Measurements from ENCODE around the gene SCN2B. TPM values are rescaled to one million over a fixed set of nuclear protein-coding genes. Genes with fewer than 3 reads are reported as not detected.

SCN2B gene
- total and polyA plus RNA-seq, 10 of the 15 experiments (the other 5 are each of a cell fraction or from before 2014, with no cell fraction given) = 0.01 TPM; not detected in 9

DNA sequence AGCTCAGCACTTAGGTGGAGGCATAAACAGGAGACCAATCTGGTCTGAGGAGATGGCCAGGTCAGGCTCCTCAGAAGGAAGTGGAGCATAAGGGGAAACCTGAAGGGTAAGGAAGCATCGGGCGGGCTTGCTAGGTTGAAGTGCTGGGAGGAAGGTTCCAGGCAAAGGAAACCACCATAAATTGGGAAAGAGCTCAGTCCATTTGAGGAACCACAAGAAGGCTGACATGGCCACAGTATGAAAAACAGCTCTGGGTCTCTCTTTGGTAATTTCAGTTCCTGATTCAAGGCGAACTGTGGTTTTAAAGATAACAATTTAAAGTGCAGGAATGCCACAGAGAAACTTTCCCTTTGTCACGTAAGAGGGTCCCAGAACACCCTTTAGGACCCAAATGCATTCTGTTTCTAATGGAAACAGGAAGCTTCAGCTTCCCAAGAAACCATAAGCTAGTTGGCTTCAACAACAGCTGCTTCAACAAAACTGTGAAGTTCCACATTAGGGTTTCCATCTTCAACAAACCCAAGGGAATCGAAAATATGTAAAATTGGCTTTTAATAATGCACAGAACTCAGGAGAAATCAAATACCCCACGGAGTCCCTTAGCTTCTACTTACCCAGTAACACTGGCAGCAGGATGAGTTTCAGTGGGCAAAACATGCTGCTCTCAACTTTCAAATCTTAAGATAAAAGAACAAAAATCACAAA lies 37.9 kb upstream of the SCN2B start (continued):
- no peak for TF ChIP-seq ZNF274 (IDR thresholded peaks at IDR 0.05; ENCODE audit: insufficient read depth, insufficient read length)
- TF ChIP-seq NR2C2 (IDR thresholded peaks at IDR 0.05; ENCODE audit: borderline replicate concordance, control insufficient read depth, insufficient read length, low read depth) = no peak
- TF ChIP-seq, protein P1, sequence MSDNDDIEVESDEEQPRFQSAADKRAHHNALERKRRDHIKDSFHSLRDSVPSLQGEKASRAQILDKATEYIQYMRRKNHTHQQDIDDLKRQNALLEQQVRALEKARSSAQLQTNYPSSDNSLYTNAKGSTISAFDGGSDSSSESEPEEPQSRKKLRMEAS (IDR thresholded peaks at IDR 0.05; ENCODE audit: low read depth, low read length) = no peak
- peak; percentile 57; the same call in 1 of the 2 replicates for TF ChIP-seq CREM (IDR thresholded peaks at IDR 0.05; ENCODE audit: low read depth)
- TF ChIP-seq JUND (IDR thresholded peaks at IDR 0.05; ENCODE audit: low read depth, low read length) = no peak
- TF ChIP-seq MTA2 (IDR thresholded peaks at IDR 0.05; ENCODE audit: low read depth) = peak; percentile 96
- TF ChIP-seq SIX5 (IDR thresholded peaks at IDR 0.05; ENCODE audit: low read depth, low read length, severe bottlenecking) = no peak
- no peak for TF ChIP-seq NFYA (IDR thresholded peaks at IDR 0.05; ENCODE audit: borderline replicate concordance, low read depth, low read length)
- TF ChIP-seq, protein P2, sequence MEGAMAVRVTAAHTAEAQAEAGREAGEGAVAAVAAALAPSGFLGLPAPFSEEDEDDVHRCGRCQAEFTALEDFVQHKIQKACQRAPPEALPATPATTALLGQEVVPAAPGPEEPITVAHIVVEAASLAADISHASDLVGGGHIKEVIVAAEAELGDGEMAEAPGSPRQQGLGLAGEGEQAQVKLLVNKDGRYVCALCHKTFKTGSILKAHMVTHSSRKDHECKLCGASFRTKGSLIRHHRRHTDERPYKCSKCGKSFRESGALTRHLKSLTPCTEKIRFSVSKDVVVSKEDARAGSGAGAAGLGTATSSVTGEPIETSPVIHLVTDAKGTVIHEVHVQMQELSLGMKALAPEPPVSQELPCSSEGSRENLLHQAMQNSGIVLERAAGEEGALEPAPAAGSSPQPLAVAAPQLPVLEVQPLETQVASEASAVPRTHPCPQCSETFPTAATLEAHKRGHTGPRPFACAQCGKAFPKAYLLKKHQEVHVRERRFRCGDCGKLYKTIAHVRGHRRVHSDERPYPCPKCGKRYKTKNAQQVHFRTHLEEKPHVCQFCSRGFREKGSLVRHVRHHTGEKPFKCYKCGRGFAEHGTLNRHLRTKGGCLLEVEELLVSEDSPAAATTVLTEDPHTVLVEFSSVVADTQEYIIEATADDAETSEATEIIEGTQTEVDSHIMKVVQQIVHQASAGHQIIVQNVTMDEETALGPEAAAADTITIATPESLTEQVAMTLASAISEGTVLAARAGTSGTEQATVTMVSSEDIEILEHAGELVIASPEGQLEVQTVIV (IDR thresholded peaks at IDR 0.05; ENCODE audit: borderline replicate concordance, partially characterized antibody) = no peak
- no peak for TF ChIP-seq SMAD1 (IDR thresholded peaks at IDR 0.05; ENCODE audit: low read depth, partially characterized antibody)
- peak; percentile 38; the same call in 1 of the 3 replicates for TF ChIP-seq POU2F2 (IDR thresholded peaks at IDR 0.05; ENCODE audit: borderline replicate concordance, low read depth, low read length)
- no peak for TF ChIP-seq CEBPB (IDR thresholded peaks at IDR 0.05; ENCODE audit: borderline replicate concordance in 1 of 2, low read depth in 2 of 2, low read length in 2 of 2)
- no peak for TF ChIP-seq STAT1 (conservative IDR thresholded peaks at IDR 0.05)
- TF ChIP-seq, protein P3, sequence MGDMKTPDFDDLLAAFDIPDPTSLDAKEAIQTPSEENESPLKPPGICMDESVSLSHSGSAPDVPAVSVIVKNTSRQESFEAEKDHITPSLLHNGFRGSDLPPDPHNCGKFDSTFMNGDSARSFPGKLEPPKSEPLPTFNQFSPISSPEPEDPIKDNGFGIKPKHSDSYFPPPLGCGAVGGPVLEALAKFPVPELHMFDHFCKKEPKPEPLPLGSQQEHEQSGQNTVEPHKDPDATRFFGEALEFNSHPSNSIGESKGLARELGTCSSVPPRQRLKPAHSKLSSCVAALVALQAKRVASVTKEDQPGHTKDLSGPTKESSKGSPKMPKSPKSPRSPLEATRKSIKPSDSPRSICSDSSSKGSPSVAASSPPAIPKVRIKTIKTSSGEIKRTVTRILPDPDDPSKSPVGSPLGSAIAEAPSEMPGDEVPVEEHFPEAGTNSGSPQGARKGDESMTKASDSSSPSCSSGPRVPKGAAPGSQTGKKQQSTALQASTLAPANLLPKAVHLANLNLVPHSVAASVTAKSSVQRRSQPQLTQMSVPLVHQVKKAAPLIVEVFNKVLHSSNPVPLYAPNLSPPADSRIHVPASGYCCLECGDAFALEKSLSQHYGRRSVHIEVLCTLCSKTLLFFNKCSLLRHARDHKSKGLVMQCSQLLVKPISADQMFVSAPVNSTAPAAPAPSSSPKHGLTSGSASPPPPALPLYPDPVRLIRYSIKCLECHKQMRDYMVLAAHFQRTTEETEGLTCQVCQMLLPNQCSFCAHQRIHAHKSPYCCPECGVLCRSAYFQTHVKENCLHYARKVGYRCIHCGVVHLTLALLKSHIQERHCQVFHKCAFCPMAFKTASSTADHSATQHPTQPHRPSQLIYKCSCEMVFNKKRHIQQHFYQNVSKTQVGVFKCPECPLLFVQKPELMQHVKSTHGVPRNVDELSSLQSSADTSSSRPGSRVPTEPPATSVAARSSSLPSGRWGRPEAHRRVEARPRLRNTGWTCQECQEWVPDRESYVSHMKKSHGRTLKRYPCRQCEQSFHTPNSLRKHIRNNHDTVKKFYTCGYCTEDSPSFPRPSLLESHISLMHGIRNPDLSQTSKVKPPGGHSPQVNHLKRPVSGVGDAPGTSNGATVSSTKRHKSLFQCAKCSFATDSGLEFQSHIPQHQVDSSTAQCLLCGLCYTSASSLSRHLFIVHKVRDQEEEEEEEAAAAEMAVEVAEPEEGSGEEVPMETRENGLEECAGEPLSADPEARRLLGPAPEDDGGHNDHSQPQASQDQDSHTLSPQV (IDR thresholded peaks at IDR 0.05) = no peak
- TF ChIP-seq CREB1 (IDR thresholded peaks at IDR 0.05; ENCODE audit: low read depth) = 0 out of 2 replicates have a peak, but pooled peaks have one; percentile 33
- TF ChIP-seq ZNF207 (IDR thresholded peaks at IDR 0.05; ENCODE audit: borderline replicate concordance) = no peak
- TF ChIP-seq, protein P4, sequence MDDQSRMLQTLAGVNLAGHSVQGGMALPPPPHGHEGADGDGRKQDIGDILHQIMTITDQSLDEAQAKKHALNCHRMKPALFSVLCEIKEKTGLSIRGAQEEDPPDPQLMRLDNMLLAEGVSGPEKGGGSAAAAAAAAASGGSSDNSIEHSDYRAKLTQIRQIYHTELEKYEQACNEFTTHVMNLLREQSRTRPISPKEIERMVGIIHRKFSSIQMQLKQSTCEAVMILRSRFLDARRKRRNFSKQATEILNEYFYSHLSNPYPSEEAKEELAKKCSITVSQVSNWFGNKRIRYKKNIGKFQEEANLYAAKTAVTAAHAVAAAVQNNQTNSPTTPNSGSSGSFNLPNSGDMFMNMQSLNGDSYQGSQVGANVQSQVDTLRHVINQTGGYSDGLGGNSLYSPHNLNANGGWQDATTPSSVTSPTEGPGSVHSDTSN (IDR thresholded peaks at IDR 0.05; ENCODE audit: insufficient replicate concordance, low read depth, low read length) = no peak
- no peak for TF ChIP-seq NFYB (IDR thresholded peaks at IDR 0.05; ENCODE audit: insufficient read depth, low read depth, low read length)
- TF ChIP-seq RB1 (IDR thresholded peaks at IDR 0.05; ENCODE audit: borderline replicate concordance) = no peak
